GM12878 (cell line): ENCODE data around the gene LRRC15. TPM values are rescaled to one million over a fixed set of nuclear protein-coding genes. Genes with fewer than 3 reads are reported as not detected.

Experiments used
- ATAC-seq: fragments of 200-7000 bp; cut with Tn5 transposase; 3 replicates; pipeline ENCODE4 v1.9.1; 2020; ENCODE audit warnings: mild to moderate bottlenecking, moderate library complexity
- BruUV-seq: library from RNA; stranded (reverse); fragments of 400-500 nt; replicated peaks from 2 replicates; lab custom pipeline; 2021; lab: Mats Ljungman, UMichigan
- CTCF ChIA-PET: fragments of 300-600 bp; sonication (Branson Sonifier 250); formaldehyde crosslinking; extraction: SDS; loops from one replicate; lab custom pipeline; 2021; ENCODE audit warnings: inconsistent platforms; lab: Yijun Ruan, JAX
- POLR2A ChIA-PET: fragments of 350-600 bp; formaldehyde crosslinking; extraction: SDS; loops from one replicate; lab custom pipeline; 2021; ENCODE audit warnings: inconsistent platforms; lab: Charles Lee
- RAD21 ChIA-PET: fragments of 300-600 bp; sonication (Branson Sonifier 250); formaldehyde crosslinking; loops from one replicate; lab custom pipeline; 2023; ENCODE audit warnings: antibody characterized with exemption; ENCODE audit not compliant: unreplicated experiment; lab: Charles Lee
- SMC1A ChIA-PET: fragments of 300-600 bp; sonication (Branson Sonifier 250); formaldehyde crosslinking; loops from one replicate; lab custom pipeline; 2023; ENCODE audit not compliant: unreplicated experiment, uncharacterized antibody; lab: Charles Lee
- DNase-seq: peaks from one replicate; pipeline ENCODE4 v3.0.0-alpha.2; 2011; ENCODE audit warnings: low read depth, low spot score
- FAIRE-seq: peaks from 3 replicates; lab custom pipeline; 2011; peaks lifted over from hg19 to GRCh38; lab: Jason Lieb, UNC
- H2AFZ ChIP-seq: 2 replicates; pipeline ENCODE4 v1.6.0; 2011; ENCODE audit warnings: low read depth, low read length, control low read depth; ENCODE audit not compliant: control insufficient read depth
- H3K27ac ChIP-seq: 2 replicates; pipeline ENCODE4 v1.5.1; 2011; ENCODE audit warnings: control low read depth; ENCODE audit not compliant: control insufficient read depth, insufficient read depth
- H3K27me3 ChIP-seq, 2 experiments: replicated peaks in 1 of 2; 2 replicates each; pipeline versions ENCODE4 v1.6.0 to v1.6.1; 2011; ENCODE audit warnings: low read length in 1 of 2; ENCODE audit not compliant: control insufficient read depth in 2 of 2, insufficient read depth in 2 of 2
- H3K36me3 ChIP-seq, 2 experiments: 2 replicates each; pipeline ENCODE4 v1.5.1; 2011; ENCODE audit warnings: low read length in 1 of 2; ENCODE audit not compliant: control insufficient read depth in 2 of 2, insufficient read depth in 2 of 2
- H3K4me1 ChIP-seq: 2 replicates; pipeline ENCODE4 v1.6.1; 2011; ENCODE audit warnings: mild to moderate bottlenecking, low read length, moderate library complexity, mixed read lengths; ENCODE audit not compliant: control insufficient read depth, insufficient read depth
- H3K4me2 ChIP-seq: 2 replicates; pipeline ENCODE4 v1.6.0; 2011; ENCODE audit warnings: control low read depth; ENCODE audit not compliant: control insufficient read depth, insufficient read depth
- H3K4me3 ChIP-seq: fragments of 200-600 bp; sonication (generic); 2 replicates; pipeline ENCODE4 v1.5.1; 2016
- H3K79me2 ChIP-seq: 2 replicates; pipeline ENCODE4 v1.6.0; 2011; ENCODE audit warnings: low read length; ENCODE audit not compliant: control insufficient read depth, insufficient read depth
- H3K9ac ChIP-seq: 2 replicates; pipeline ENCODE4 v1.8.0; 2011; ENCODE audit warnings: low read length, control low read depth, mixed read lengths; ENCODE audit not compliant: control insufficient read depth, insufficient read depth
- H3K9me3 ChIP-seq: replicated peaks from 3 replicates; pipeline ENCODE4 v1.5.1; 2011; ENCODE audit warnings: mild to moderate bottlenecking, low read length; ENCODE audit not compliant: control insufficient read depth, insufficient read depth
- H4K20me1 ChIP-seq: 2 replicates; pipeline ENCODE4 v1.6.0; 2011; ENCODE audit not compliant: control insufficient read depth, insufficient read depth
- ATF2 ChIP-seq: IDR thresholded peaks from 2 replicates; pipeline ENCODE4 v1.6.1; 2012; ENCODE audit warnings: low read length, inconsistent platforms
- MAX ChIP-seq: IDR thresholded peaks from 2 replicates; pipeline ENCODE4 v1.6.1; 2012; ENCODE audit warnings: low read depth, low read length, improper control_type of control experiment
- ZNF687 ChIP-seq: fragments of 450-650 bp; IDR thresholded peaks from 2 replicates; pipeline ENCODE4 v1.6.1; 2017; ENCODE audit warnings: mild to moderate bottlenecking, moderate library complexity
- WGBS: methylation state at CpG from one replicate; pipeline ENCODE4 v1.1.6; 2016; ENCODE audit warnings: low lambda C conversion rate; ENCODE audit not compliant: insufficient replicate concordance, insufficient coverage; ENCODE audit errors: missing lambda C conversion rate; 5-methylcytosine and 5-hydroxymethylcytosine counted together
- in situ Hi-C: fragments of 300-500 bp; cut with MboI; formaldehyde crosslinking; loops from 9 replicates; pipeline ENCODE4 v1.14.3; 2018; ENCODE audit warnings: mixed read lengths
- intact Hi-C: fragments of 100-400 bp; cut with micrococcal nuclease; formaldehyde crosslinking; loops from one replicate; pipeline ENCODE4 v1.14.2; 2022; ENCODE audit not compliant: unreplicated experiment
- polyA plus RNA-seq, 11 experiments: library from polyadenylated mRNA; depleted of rRNA in 4 of 11; unstranded in 6 of 11; stranded (reverse) in 5 of 11; fragments of >200 nt; fragmentation: Nextera tagmentation in 4 of 11; fragmentation: Illumina TruSeq in 1 of 11; extraction: Ambion mirVana in 4 of 11; extraction: Trizol in 1 of 11; gene quantifications; 1 replicate in 1 of 11; 2 replicates in 10 of 11; pipeline versions ENCODE4 v1.2.1 to v1.2.3, GENCODE V29; 2011 to 2016; ENCODE audit warnings: inconsistent platforms in 2 of 11, missing spikeins in 2 of 11, low read depth in 1 of 11
- total RNA-seq, 4 experiments: library from RNA; depleted of rRNA in 3 of 4; stranded (reverse); fragments of >200 nt in 3 of 4; fragmentation: Illumina TruSeq in 1 of 4; extraction: Trizol in 1 of 4; gene quantifications; 2 replicates each; pipeline versions ENCODE4 v1.2.1 to v1.2.3, GENCODE V29; 2013 to 2021

LRRC15 gene
- total and polyA plus RNA-seq, 10 of the 15 experiments (the other 5 are each of a cell fraction or from before 2014, with no cell fraction given) = not detected

GRCh38 chr3:194336601-194337355, 32.8 kb downstream of the LRRC15 start:
- in situ Hi-C loops = loop anchor here (5.0 to 10.0 kb wide), 2 partner anchors 71 to 918 kb away; no protein-coding TSS in a partner anchor
- POLR2A ChIA-PET = no interaction called here
- no peaks in the 10 kb centered on the region for H3K9me3 ChIP-seq

More at GRCh38 chr3:194336601-194337355, 32.8 kb downstream of the LRRC15 start:
- FAIRE-seq (no peak), DNase-seq (no peak), ATAC-seq (no peak)
- ChIA-PET RAD21 (interaction anchor here (1.0 kb wide), 1 partner anchor 671 kb away, joined by 3 read pairs; no protein-coding TSS in a partner anchor), CTCF (interaction anchor here (1.0 to 5.5 kb wide), 4 partner anchors 8 to 67 kb away, joined by 3 to 64 read pairs (median 4); no protein-coding TSS in a partner anchor), SMC1A (no interaction called here)
- Histone ChIP-seq H3K27ac (no peak overlapping the region), H3K79me2 (no peaks in the 10 kb centered on the region), H3K4me1 (no peaks in the 10 kb centered on the region), H3K27me3 (peaks cover 0 to 7% of the 10 kb centered on the region in 2 experiments; a peak in 3 of 4 replicates), H3K9ac (no peak overlapping the region), H4K20me1 (no peaks in the 10 kb centered on the region; the same call in 1 of the 2 replicates), H3K4me3 (no peak overlapping the region), H2AFZ (no peak overlapping the region), H3K36me3 (no peaks in the 10 kb centered on the region), H3K4me2 (no peak overlapping the region)
- no TSS peak for BruUV-seq
- no peak for TF ChIP-seq MAX
- no peak for TF ChIP-seq ZNF687
- TF ChIP-seq ATF2 = no peak
- intact Hi-C loops = loop anchor here (10.0 kb wide), 1 partner anchor 928 kb away; no protein-coding TSS in a partner anchor
- 51% methylated on average over 16 of the region's 17 CpGs for WGBS
